GM18907 (cell line): ENCODE results near the gene AP4B1.
A peak's percentile ranks its signal among the peaks of the same experiment; 100 is the strongest.
"Not testable (repeated sequence)": the region's sequence is repeated elsewhere in the genome, so short reads cannot be mapped to it uniquely, and the experiment has no call there.

Source experiments
- ATAC-seq: cut with Tn5 transposase; IDR thresholded peaks from one replicate; pipeline ENCODE4 v1.9.1; 2021; ENCODE audit warnings: mild to moderate bottlenecking, moderate library complexity; ENCODE audit not compliant: unreplicated experiment

The AP4B1 gene

GRCh38 chr1:113904674-113905434 lies at the start of gene AP4B1, which contains the start of gene DCLRE1B:
Gene AP4B1, minus strand, starts transcription at chr1:113904799. Its CDS starts 82 bp downstream, at chr1:113904717.
Gene DCLRE1B, plus strand, starts transcription at chr1:113905326. Its CDS starts 261 bp downstream, at chr1:113905587.
- ATAC-seq: peak; percentile 91

GRCh38 chr1:113951719-113952118 lies 47.1 kb upstream of the AP4B1 start:
- ATAC-seq: no peak

GRCh38 chr1:113950908-113951307 lies 46.3 kb upstream of the AP4B1 start:
- no peak for ATAC-seq

- ATAC-seq: no peak
Observed at GRCh38 chr1:113949007-113949406, 44.4 kb upstream of the AP4B1 start.

- not testable (repeated sequence) for ATAC-seq
Observed at GRCh38 chr1:113948151-113948550, 43.6 kb upstream of the AP4B1 start.

- no peak for ATAC-seq
Observed at GRCh38 chr1:113947388-113948107, 42.9 kb upstream of the AP4B1 start.

GRCh38 chr1:113946678-113947387 lies 42.2 kb upstream of the AP4B1 start:
- ATAC-seq: no peak

- ATAC-seq: no peak
Observed at GRCh38 chr1:113946112-113946511, 41.5 kb upstream of the AP4B1 start.

GRCh38 chr1:113945329-113945728 lies 40.7 kb upstream of the AP4B1 start:
- no peak for ATAC-seq

GRCh38 chr1:113943028-113943811 lies 38.6 kb upstream of the AP4B1 start:
- no peak for ATAC-seq

GRCh38 chr1:113942527-113942926 lies 37.9 kb upstream of the AP4B1 start:
- no peak for ATAC-seq

- ATAC-seq: peak; percentile 8
Observed at GRCh38 chr1:113941245-113941559, 36.6 kb upstream of the AP4B1 start.

GRCh38 chr1:113940365-113941244 lies 36.0 kb upstream of the AP4B1 start:
- ATAC-seq: peak; percentile 75

GRCh38 chr1:113938192-113938591 lies 33.6 kb upstream of the AP4B1 start:
- ATAC-seq: no peak

- ATAC-seq: no peak
Observed at GRCh38 chr1:113937146-113937545, 32.5 kb upstream of the AP4B1 start.

GRCh38 chr1:113935970-113936369 lies 31.4 kb upstream of the AP4B1 start:
- no peak for ATAC-seq

GRCh38 chr1:113935176-113935575 lies 30.6 kb upstream of the AP4B1 start:
- no peak for ATAC-seq

GRCh38 chr1:113934511-113935055 lies 30.0 kb upstream of the AP4B1 start:
- no peak for ATAC-seq

GRCh38 chr1:113934006-113934405 lies 29.4 kb upstream of the AP4B1 start:
- no peak for ATAC-seq

GRCh38 chr1:113931451-113931851 lies 26.9 kb upstream of the AP4B1 start:
- no peak for ATAC-seq
